Mesenchymal stem cell (in vitro differentiated cells and primary cell): Measurements from ENCODE around the gene EXO1.
"Not testable (repeated sequence)": the region's sequence is repeated elsewhere in the genome, so short reads cannot be mapped to it uniquely, and the experiment has no call there.

Experiments
- DNase-seq: peaks from one replicate; pipeline ENCODE4 v3.0.0-alpha.2; 2013
- H2AFZ ChIP-seq: one replicate; pipeline ENCODE4 v1.6.1; 2013; ENCODE audit warnings: low read depth, mild to moderate bottlenecking, control low read depth, inconsistent platforms, low read length, moderate library complexity
- H2AK5ac ChIP-seq: 2 replicates; pipeline ENCODE4 v1.6.1; 2013; ENCODE audit warnings: low read length, moderate library complexity, mild to moderate bottlenecking, inconsistent platforms; ENCODE audit not compliant: severe bottlenecking
- H2BK120ac ChIP-seq: one replicate; pipeline ENCODE4 v1.6.1; 2013; ENCODE audit warnings: low read depth, mild to moderate bottlenecking, inconsistent platforms, low read length, moderate library complexity
- H2BK12ac ChIP-seq, 2 experiments: one replicate each; pipeline ENCODE4 v1.6.1; 2013; ENCODE audit warnings: inconsistent platforms in 2 of 2, low read length in 2 of 2, mild to moderate bottlenecking in 2 of 2, moderate library complexity in 2 of 2, control low read depth in 1 of 2
- H2BK15ac ChIP-seq: one replicate; pipeline ENCODE4 v1.6.1; 2013; ENCODE audit warnings: mild to moderate bottlenecking, low read depth, inconsistent platforms; ENCODE audit not compliant: poor library complexity, severe bottlenecking
- H2BK5ac ChIP-seq: 2 replicates; pipeline ENCODE4 v1.6.1; 2013; ENCODE audit warnings: low read depth, mild to moderate bottlenecking, low read length, control low read depth, inconsistent platforms; ENCODE audit not compliant: poor library complexity, severe bottlenecking
- H3K14ac ChIP-seq, 2 experiments: one replicate each; pipeline ENCODE4 v1.6.1; 2013; ENCODE audit warnings: inconsistent platforms in 2 of 2, low read length in 2 of 2, control low read depth in 1 of 2, mild to moderate bottlenecking in 1 of 2, moderate library complexity in 1 of 2
- H3K18ac ChIP-seq, 2 experiments: one replicate each; pipeline ENCODE4 v1.6.1; 2013; ENCODE audit warnings: inconsistent platforms in 2 of 2, low read length in 2 of 2, control low read depth in 1 of 2, low read depth in 1 of 2, mild to moderate bottlenecking in 1 of 2
- H3K23ac ChIP-seq, 2 experiments: one replicate each; pipeline ENCODE4 v1.6.1; 2013; ENCODE audit warnings: inconsistent platforms in 2 of 2, low read length in 2 of 2, mild to moderate bottlenecking in 2 of 2, moderate library complexity in 2 of 2, control low read depth in 1 of 2
- H3K27ac ChIP-seq: 2 replicates; pipeline ENCODE4 v1.5.1; 2013; ENCODE audit warnings: mild to moderate bottlenecking, moderate library complexity, low read length, control low read depth, inconsistent platforms; ENCODE audit not compliant: poor library complexity, severe bottlenecking
- H3K27me3 ChIP-seq, 2 experiments: 2 replicates each; pipeline versions ENCODE4 v1.6.1 to v1.7.0; 2013; ENCODE audit warnings: low read length in 2 of 2, mild to moderate bottlenecking in 2 of 2, moderate library complexity in 2 of 2, control low read depth in 1 of 2, inconsistent platforms in 1 of 2; ENCODE audit not compliant: control insufficient read depth in 1 of 2, insufficient read depth in 1 of 2
- H3K36me3 ChIP-seq, 2 experiments: 2 replicates each; pipeline versions ENCODE4 v1.6.1 to v1.7.0; 2013; ENCODE audit warnings: low read length in 2 of 2, control low read depth in 1 of 2, inconsistent platforms in 1 of 2, low read depth in 1 of 2, mild to moderate bottlenecking in 1 of 2; ENCODE audit not compliant: insufficient read depth in 2 of 2, control insufficient read depth in 1 of 2
- H3K4ac ChIP-seq, 2 experiments: one replicate each; pipeline ENCODE4 v1.6.1; 2013; ENCODE audit warnings: inconsistent platforms in 2 of 2, low read length in 2 of 2, mild to moderate bottlenecking in 2 of 2, moderate library complexity in 2 of 2, control low read depth in 1 of 2, low read depth in 1 of 2
- H3K4me1 ChIP-seq: 2 replicates; pipeline ENCODE4 v1.6.1; 2013; ENCODE audit warnings: low read depth, low read length, control low read depth; ENCODE audit not compliant: control insufficient read depth, insufficient read depth
- H3K4me2 ChIP-seq: 2 replicates; pipeline ENCODE4 v1.6.1; 2013; ENCODE audit warnings: low read length, mild to moderate bottlenecking, inconsistent platforms; ENCODE audit not compliant: poor library complexity, severe bottlenecking
- H3K4me3 ChIP-seq, 2 experiments: 2 replicates each; pipeline versions ENCODE4 v1.5.1 to v1.7.0; 2013; ENCODE audit warnings: low read length in 2 of 2, mild to moderate bottlenecking in 2 of 2, control low read depth in 1 of 2, low read depth in 1 of 2; ENCODE audit not compliant: insufficient read depth in 1 of 2
- H3K79me1 ChIP-seq: replicated peaks from 2 replicates; pipeline ENCODE4 v1.6.1; 2013; ENCODE audit warnings: mild to moderate bottlenecking, control low read depth, low read length, inconsistent platforms; ENCODE audit not compliant: poor library complexity, severe bottlenecking
- H3K9ac ChIP-seq: 2 replicates; pipeline ENCODE4 v1.7.0; 2013; ENCODE audit warnings: mild to moderate bottlenecking, low read length, moderate library complexity
- H3K9me3 ChIP-seq: 2 replicates; pipeline ENCODE4 v1.7.0; 2013; ENCODE audit warnings: mild to moderate bottlenecking, low read length; ENCODE audit not compliant: control insufficient read depth
- H4K8ac ChIP-seq: one replicate; pipeline ENCODE4 v1.6.1; 2013; ENCODE audit warnings: inconsistent platforms, mild to moderate bottlenecking, low read length, moderate library complexity
- H4K91ac ChIP-seq: one replicate; pipeline ENCODE4 v1.6.1; 2013; ENCODE audit warnings: mild to moderate bottlenecking, low read length, inconsistent platforms
- WGBS: methylation state at CpG from one replicate; pipeline ENCODE4 v1.1.7; 2013; ENCODE audit warnings: mixed read lengths; 5-methylcytosine and 5-hydroxymethylcytosine counted together

EXO1 gene

DNA sequence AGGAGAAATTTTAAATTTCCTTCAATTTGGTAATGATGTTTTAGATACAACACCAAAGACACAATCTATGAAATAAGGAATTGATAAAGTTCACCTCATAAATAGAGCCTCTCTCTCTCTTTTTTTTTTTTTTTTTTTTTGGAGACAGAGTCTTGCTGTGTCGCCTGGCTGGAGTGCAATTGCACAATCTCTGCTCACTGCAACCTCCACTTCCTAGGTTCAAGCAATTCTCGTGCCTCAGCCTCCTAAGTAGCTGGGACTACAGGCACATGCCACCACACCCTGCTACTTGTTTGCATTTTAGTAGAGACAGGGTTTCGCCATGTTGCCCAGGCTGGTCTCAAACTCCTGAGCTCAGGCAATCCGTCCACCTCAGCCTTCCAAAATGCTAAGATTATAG is 43.3 kb upstream of the EXO1 start:
- not testable (repeated sequence) for H2BK5ac ChIP-seq, H2AK5ac ChIP-seq, H3K9ac ChIP-seq, H3K14ac ChIP-seq, H4K91ac ChIP-seq, H3K79me1 ChIP-seq, H3K23ac ChIP-seq, H3K4me1 ChIP-seq, H3K4me3 ChIP-seq, H2BK12ac ChIP-seq, H4K8ac ChIP-seq, H3K27ac ChIP-seq, DNase-seq, H3K27me3 ChIP-seq, H2BK120ac ChIP-seq, H2BK15ac ChIP-seq, H3K4me2 ChIP-seq, H3K9me3 ChIP-seq, H3K4ac ChIP-seq, H2AFZ ChIP-seq, H3K36me3 ChIP-seq, H3K18ac ChIP-seq
- WGBS = 91% methylated on average over 4 of the region's 4 CpGs

DNA sequence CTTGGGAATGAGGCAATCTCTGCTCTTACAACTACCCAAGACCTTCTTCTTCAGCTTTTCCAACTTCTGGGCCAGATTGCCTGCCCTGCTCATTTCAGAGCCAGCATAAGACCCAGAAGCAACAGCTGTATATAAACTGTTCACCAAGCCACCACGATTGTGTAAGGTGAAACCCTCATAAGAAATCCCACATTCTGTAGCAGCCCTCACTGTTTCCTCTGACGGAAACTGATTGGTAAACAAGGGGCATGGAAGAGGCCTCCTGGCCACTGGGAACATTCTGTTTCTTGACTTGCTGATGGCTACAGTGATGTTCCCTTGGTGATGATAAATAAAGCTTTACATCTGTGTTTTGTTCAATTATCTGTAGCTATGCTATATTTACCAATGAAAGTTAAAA is 39.7 kb upstream of the EXO1 start:
- no peak overlapping the region for H3K18ac ChIP-seq
- H3K4me1 ChIP-seq = no peaks in the 10 kb centered on the region
- DNase-seq = peak; percentile 98
- H3K14ac ChIP-seq = no peak overlapping the region
- H2BK120ac ChIP-seq = no peak overlapping the region
- no peaks in the 10 kb centered on the region for H3K9me3 ChIP-seq
- no peak overlapping the region for H3K9ac ChIP-seq
- no peak overlapping the region for H2AFZ ChIP-seq
- no peak overlapping the region for H2BK15ac ChIP-seq
- WGBS = 62% methylated on average over 2 of the region's 2 CpGs
- no peak overlapping the region for H3K4me2 ChIP-seq
- H2BK5ac ChIP-seq = no peak overlapping the region
- H3K36me3 ChIP-seq = no peaks in the 10 kb centered on the region
- no peak overlapping the region for H3K4ac ChIP-seq
- H4K8ac ChIP-seq = no peak overlapping the region
- H2BK12ac ChIP-seq = no peak overlapping the region
- no peak overlapping the region for H3K27ac ChIP-seq
- H4K91ac ChIP-seq = no peak overlapping the region
- H3K4me3 ChIP-seq = no peak overlapping the region
- H3K27me3 ChIP-seq = no peaks in the 10 kb centered on the region
- H3K23ac ChIP-seq = no peak overlapping the region
- H2AK5ac ChIP-seq = no peak overlapping the region
- no peaks in the 10 kb centered on the region for H3K79me1 ChIP-seq

DNA sequence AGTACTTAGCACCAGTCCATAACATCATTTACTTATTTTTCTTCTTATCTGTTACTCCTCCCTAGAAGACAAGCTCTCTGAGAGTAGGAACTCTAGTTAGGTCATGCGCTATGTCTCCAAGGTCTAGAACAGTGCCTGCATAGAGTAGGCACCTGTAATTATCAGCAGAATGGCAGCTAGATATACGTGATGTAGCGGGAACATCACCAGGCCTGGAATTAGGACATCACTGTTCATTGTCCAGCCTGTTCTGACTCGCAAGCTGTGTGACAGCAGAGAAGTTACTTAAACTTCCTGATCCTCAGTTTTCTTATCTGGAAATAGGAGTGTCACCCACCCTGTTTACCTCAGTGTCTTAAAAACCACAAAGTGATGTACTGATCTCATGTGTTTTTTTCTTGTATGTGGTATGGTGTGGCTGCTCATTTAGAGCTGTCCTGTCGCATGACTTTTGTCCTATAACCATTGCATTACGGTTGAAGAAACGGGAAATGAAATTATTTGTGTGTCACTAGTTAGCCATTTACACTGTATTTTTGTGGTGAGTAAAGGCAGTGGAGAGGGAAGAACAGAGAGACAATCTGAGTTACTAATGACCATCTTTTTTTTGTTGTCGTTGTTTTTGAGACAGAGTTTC is 37.1 kb upstream of the EXO1 start:
- Histone ChIP-seq H2BK120ac (no peak overlapping the region), H3K9ac (no peak overlapping the region), H3K9me3 (no peaks in the 10 kb centered on the region), H2BK5ac (no peak overlapping the region), H4K91ac (no peak overlapping the region), H2AK5ac (no peak overlapping the region), H3K4me1 (no peaks in the 10 kb centered on the region), H3K4ac (no peak overlapping the region), H3K36me3 (no peaks in the 10 kb centered on the region), H3K27ac (no peak overlapping the region), H3K23ac (no peak overlapping the region), H3K27me3 (no peaks in the 10 kb centered on the region), H2BK12ac (peak overlapping the region in 1 of 2 experiments; percentile 89), H3K18ac (no peak overlapping the region), H4K8ac (no peak overlapping the region), H2AFZ (no peak overlapping the region), H3K4me3 (no peak overlapping the region), H2BK15ac (no peak overlapping the region), H3K4me2 (no peak overlapping the region), H3K79me1 (no peaks in the 10 kb centered on the region), H3K14ac (no peak overlapping the region)
- no peak for DNase-seq
- WGBS = 91% methylated on average over 7 of the region's 8 CpGs

GRCh38 chr1:241813768-241814320 is 34.2 kb upstream of the EXO1 start:
- Histone ChIP-seq H2AFZ (no peak overlapping the region), H3K23ac (no peak overlapping the region), H3K27ac (no peak overlapping the region), H3K36me3 (no peaks in the 10 kb centered on the region), H4K91ac (no peak overlapping the region), H3K4ac (no peak overlapping the region), H3K4me1 (no peaks in the 10 kb centered on the region), H3K14ac (no peak overlapping the region), H3K79me1 (no peaks in the 10 kb centered on the region), H3K9ac (no peak overlapping the region), H3K4me3 (no peak overlapping the region), H2BK5ac (no peak overlapping the region), H3K4me2 (no peak overlapping the region), H3K18ac (no peak overlapping the region), H2BK120ac (no peak overlapping the region), H2AK5ac (no peak overlapping the region), H3K27me3 (no peaks in the 10 kb centered on the region), H2BK12ac (no peak overlapping the region), H4K8ac (no peak overlapping the region), H2BK15ac (no peak overlapping the region), H3K9me3 (no peaks in the 10 kb centered on the region)
- no peak for DNase-seq
- 82% methylated on average over 6 of the region's 8 CpGs for WGBS
